ENCODE data around the gene SFRP4. TPM values are rescaled to one million over a fixed set of nuclear protein-coding genes. Genes with fewer than 3 reads are reported as not detected.

SFRP4 gene
- total RNA-seq (10 to 100 TPM in 2 of 6 donors, 1 to 10 TPM in 1, under 1 TPM in 3; 0.47 to 21.3 (median 1.5) TPM), polyA plus RNA-seq (1 to 10 TPM in 1 of 2 donors, under 1 TPM in 1; 0.59 to 1.3 TPM)

- TF ChIP-seq CTCF (IDR thresholded peaks at IDR 0.05): peak in 3 of 4 donors; percentile 54 to 61 (median 54)
- peak; percentile 37 for FAIRE-seq
- Histone ChIP-seq H3K4me1 (peaks cover 0 to 17% (median 0%) of the 10 kb centered on the region in 3 donors), H3K4me3 (peak within 1 kb of the TSS; percentile 35 to 62 (median 53)), H3K27ac (peak within 1 kb of the TSS; percentile 6 to 55 (median 38)), H3K9me3 (no peaks in the 10 kb centered on the region), H3K27me3 (no peaks in the 10 kb centered on the region), H3K36me3 (no peaks in the 10 kb centered on the region)
- intact Hi-C loops (cut with DNase I): loop anchor here in 1 of 3 donors (10.0 kb wide), 1 partner anchor 188 kb away; no protein-coding TSS in a partner anchor
- ATAC-seq: peak; percentile 65 to 76 (median 70)
- DNase-seq: peak; percentile 66 to 81 (median 73)
- WGBS, 2 donors: 0 to 1% methylated on average over 45 to 46 of the region's 46 CpGs
These were observed at the start of gene SFRP4 for GRCh38 chr7:37916673-37917660. SFRP4 (minus strand) TSS chr7:37916817; CDS start chr7:37916537, 280 bp downstream.

- intact Hi-C loops (cut with DNase I): no loop called here
- ATAC-seq (no peak), FAIRE-seq (no peak), DNase-seq (no peak)
- no peaks in the 10 kb centered on the region for H3K36me3 ChIP-seq
- H3K4me1 ChIP-seq: no peaks in the 10 kb centered on the region
- H3K27me3 ChIP-seq: no peaks in the 10 kb centered on the region
- H3K4me3 ChIP-seq: no peak overlapping the region
- no peak overlapping the region for H3K27ac ChIP-seq
- 62 to 85% methylated on average over 5 of the region's 5 CpGs for WGBS, 2 donors
- H3K9me3 ChIP-seq: no peaks in the 10 kb centered on the region
- no peak for TF ChIP-seq CTCF (IDR thresholded peaks at IDR 0.05)
These were observed 47.6 kb upstream of the SFRP4 start for GRCh38 chr7:37964196-37964595.

- TF ChIP-seq CTCF (IDR thresholded peaks at IDR 0.05): no peak
- Histone ChIP-seq H3K27ac (no peak overlapping the region), H3K4me3 (no peak overlapping the region), H3K4me1 (no peaks in the 10 kb centered on the region), H3K27me3 (no peaks in the 10 kb centered on the region), H3K36me3 (no peaks in the 10 kb centered on the region), H3K9me3 (no peaks in the 10 kb centered on the region)
- ATAC-seq (no peak), FAIRE-seq (no peak), DNase-seq (no peak)
- WGBS, 2 donors: 77 to 80% methylated on average over 5 of the region's 5 CpGs
- intact Hi-C loops (cut with DNase I): no loop called here
These were observed 44.6 kb upstream of the SFRP4 start for GRCh38 chr7:37961251-37961650.

- WGBS, 2 donors: 84 to 96% methylated on average over 2 of the region's 2 CpGs
- H3K4me3 ChIP-seq: no peak overlapping the region
These were observed 43.9 kb upstream of the SFRP4 start for GRCh38 chr7:37960483-37960882.

More at GRCh38 chr7:37960483-37960882, 43.9 kb upstream of the SFRP4 start:
- TF ChIP-seq CTCF (IDR thresholded peaks at IDR 0.05): no peak
- no peak for FAIRE-seq
- ATAC-seq: peak in 1 of 4 donors; percentile 57
- Histone ChIP-seq H3K27me3 (no peaks in the 10 kb centered on the region), H3K36me3 (no peaks in the 10 kb centered on the region), H3K4me1 (no peaks in the 10 kb centered on the region), H3K27ac (no peak overlapping the region), H3K9me3 (no peaks in the 10 kb centered on the region)
- intact Hi-C loops (cut with DNase I): no loop called here
- DNase-seq: no peak

All from pancreas (tissue), 10 donors.